SK-N-SH (cell line): Measurements from ENCODE around the gene NLGN1. TPM values are rescaled to one million over a fixed set of nuclear protein-coding genes. Genes with fewer than 3 reads are reported as not detected.

Experiments used
- CTCF ChIA-PET: fragments of 300-600, 350-600 bp; formaldehyde crosslinking; extraction: SDS; loops from one replicate; lab custom pipeline; 2021; lab: Yijun Ruan, JAX
- POLR2A ChIA-PET: fragments of 350-600 bp; sonication (Branson Sonifier 250); formaldehyde crosslinking; extraction: SDS; loops from one replicate; lab custom pipeline; 2020; ENCODE audit warnings: antibody characterized with exemption, inconsistent platforms; lab: Yijun Ruan, JAX
- DNase-seq: peaks from one replicate; pipeline ENCODE4 v3.0.0; 2012
- H2AFZ ChIP-seq: fragments of 200-600 bp; sonication (generic); 2 replicates; pipeline ENCODE4 v1.8.1; 2016; ENCODE audit warnings: antibody characterized with exemption, mild to moderate bottlenecking, low read depth
- H3F3A ChIP-seq: fragments of 200-600 bp; sonication (generic); replicated peaks from 2 replicates; pipeline ENCODE3; 2016; ENCODE audit warnings: antibody characterized with exemption, mild to moderate bottlenecking; ENCODE audit not compliant: insufficient read depth
- H3K27ac ChIP-seq, 2 experiments: fragments of 200-500 bp in 1 of 2; fragments of 200-600 bp in 1 of 2; sonication (Bioruptor generic) in 1 of 2; sonication (generic), shearing (Covaris generic) in 1 of 2; 2 replicates each; pipeline versions ENCODE4 v1.5.1 to v1.6.1; 2014 to 2016; ENCODE audit warnings: low read depth in 2 of 2, inconsistent platforms in 1 of 2, low read length in 1 of 2, mild to moderate bottlenecking in 1 of 2, mixed read lengths in 1 of 2
- H3K27me3 ChIP-seq: fragments of 200-600 bp; sonication (generic), shearing (Covaris generic); 2 replicates; pipeline ENCODE4 v1.6.1; 2016; ENCODE audit warnings: mixed run types; ENCODE audit not compliant: insufficient read depth
- H3K36me3 ChIP-seq, 2 experiments: fragments of 200-500 bp in 1 of 2; fragments of 200-600 bp in 1 of 2; sonication (Bioruptor generic) in 1 of 2; sonication (generic) in 1 of 2; replicated peaks in 1 of 2; 2 replicates each; pipeline versions ENCODE3 to v1.5.1; 2014 to 2016; ENCODE audit warnings: low read length in 1 of 2, mild to moderate bottlenecking in 1 of 2; ENCODE audit not compliant: insufficient read depth in 2 of 2, control insufficient read depth in 1 of 2
- H3K4me1 ChIP-seq, 2 experiments: fragments of 200-500 bp in 1 of 2; fragments of 200-600 bp in 1 of 2; sonication (Bioruptor generic) in 1 of 2; sonication (generic), shearing (Covaris generic) in 1 of 2; 2 replicates each; pipeline versions ENCODE4 v1.5.1 to v1.6.1; 2014 to 2016; ENCODE audit warnings: low read depth in 1 of 2, low read length in 1 of 2, mixed run types in 1 of 2; ENCODE audit not compliant: insufficient read depth in 2 of 2, control insufficient read depth in 1 of 2
- H3K4me2 ChIP-seq: fragments of 200-600 bp; sonication (generic), shearing (Covaris generic); 2 replicates; pipeline ENCODE4 v1.6.1; 2017; ENCODE audit warnings: mixed run types
- H3K4me3 ChIP-seq, 2 experiments: fragments of 200-500 bp in 1 of 2; fragments of 200-600 bp in 1 of 2; sonication (Bioruptor generic) in 1 of 2; sonication (generic), shearing (Covaris generic) in 1 of 2; 2 replicates each; pipeline versions ENCODE4 v1.5.1 to v1.8.1; 2014 to 2016; ENCODE audit warnings: low read depth in 2 of 2, inconsistent platforms in 1 of 2, low read length in 1 of 2, mild to moderate bottlenecking in 1 of 2, mixed read lengths in 1 of 2, moderate library complexity in 1 of 2
- H3K79me2 ChIP-seq: fragments of 200-600 bp; sonication (generic); 2 replicates; pipeline ENCODE4 v1.8.1; 2017; ENCODE audit warnings: mild to moderate bottlenecking; ENCODE audit not compliant: insufficient read depth
- H3K9ac ChIP-seq: fragments of 200-600 bp; sonication (generic); 2 replicates; pipeline ENCODE4 v1.6.1; 2017; ENCODE audit warnings: mixed run types
- H3K9me2 ChIP-seq: fragments of 200-600 bp; sonication (generic); 2 replicates; pipeline ENCODE4 v1.6.1; 2017; ENCODE audit warnings: mixed run types
- H3K9me3 ChIP-seq: fragments of 200-600 bp; sonication (generic); 2 replicates; pipeline ENCODE4 v1.6.1; 2017; ENCODE audit warnings: mixed run types, mild to moderate bottlenecking, moderate library complexity
- H4K20me1 ChIP-seq: fragments of 200-600 bp; sonication (generic); 2 replicates; pipeline ENCODE4 v1.6.1; 2017; ENCODE audit warnings: mild to moderate bottlenecking, mixed run types; ENCODE audit not compliant: insufficient read depth
- CHD2 ChIP-seq: fragments of 150-350 bp; IDR thresholded peaks from 2 replicates; pipeline ENCODE4 v1.6.1; 2018; ENCODE audit warnings: low read length; ENCODE audit not compliant: partially characterized antibody
- EP300 ChIP-seq, 2 experiments: IDR thresholded peaks; 2 replicates each; pipeline versions ENCODE4 v1.4.0 to v1.6.1; 2012; ENCODE audit warnings: borderline replicate concordance in 1 of 2, low read depth in 1 of 2, low read length in 1 of 2
- EZH2phosphoT487 ChIP-seq: fragments of 200-600 bp; sonication (generic); IDR thresholded peaks from 2 replicates; pipeline ENCODE4 v1.6.1; 2017; ENCODE audit warnings: low read depth, mixed run types, mild to moderate bottlenecking, antibody characterized with exemption, moderate library complexity, borderline replicate concordance
- FOXM1 ChIP-seq: IDR thresholded peaks from 2 replicates; pipeline ENCODE4 v1.4.0; 2012; ENCODE audit warnings: low read depth, mild to moderate bottlenecking
- GABPA ChIP-seq: IDR thresholded peaks from 2 replicates; pipeline ENCODE4 v1.4.0; 2012; ENCODE audit warnings: low read depth, mild to moderate bottlenecking
- JUND ChIP-seq: IDR thresholded peaks from 2 replicates; pipeline ENCODE4 v1.4.0; 2012
- MXI1 ChIP-seq: IDR thresholded peaks from 2 replicates; pipeline ENCODE4 v1.6.1; 2012; ENCODE audit warnings: mild to moderate bottlenecking, low read depth, low read length, improper control_type of control experiment
- NFIC ChIP-seq: IDR thresholded peaks from 2 replicates; pipeline ENCODE4 v1.4.0; 2012; ENCODE audit warnings: borderline replicate concordance
- NRF1 ChIP-seq: IDR thresholded peaks from 2 replicates; pipeline ENCODE4 v1.6.1; 2012; ENCODE audit warnings: low read depth, mild to moderate bottlenecking, low read length
- POLR2AphosphoS5 ChIP-seq: IDR thresholded peaks from 2 replicates; pipeline ENCODE4 v1.6.1; 2012; ENCODE audit warnings: low read depth, low read length
- RAD21 ChIP-seq: IDR thresholded peaks from 2 replicates; pipeline ENCODE4 v1.6.1; 2012; ENCODE audit warnings: mild to moderate bottlenecking, low read length
- RFX5 ChIP-seq: IDR thresholded peaks from 2 replicates; pipeline ENCODE4 v1.6.1; 2012; ENCODE audit warnings: mild to moderate bottlenecking, improper control_type of control experiment, low read length
- SMC3 ChIP-seq: IDR thresholded peaks from 2 replicates; pipeline ENCODE4 v1.6.1; 2012; ENCODE audit warnings: low read depth, low read length, improper control_type of control experiment
- USF2 ChIP-seq: fragments of 150-350 bp; IDR thresholded peaks from 2 replicates; pipeline ENCODE4 v1.6.1; 2017; ENCODE audit warnings: antibody characterized with exemption, low read length, low read depth, borderline replicate concordance
- YY1 ChIP-seq: IDR thresholded peaks from 2 replicates; pipeline ENCODE4 v1.4.0; 2012; ENCODE audit warnings: low read depth, mild to moderate bottlenecking
- ZBTB33 ChIP-seq: IDR thresholded peaks from 2 replicates; pipeline ENCODE4 v1.4.0; 2012; ENCODE audit warnings: low read depth, borderline replicate concordance
- WGBS: methylation state at CpG from one replicate; pipeline ENCODE4 v1.1.6; 2017; ENCODE audit warnings: low lambda C conversion rate; 5-methylcytosine and 5-hydroxymethylcytosine counted together
- polyA plus RNA-seq, 3 experiments: library from polyadenylated mRNA; depleted of rRNA; stranded (reverse); fragments of >200 nt; gene quantifications; 2 replicates each; pipeline ENCODE4 v1.2.3, GENCODE V29; 2012
- TF ChIP-seq, protein P1 (sequence below): IDR thresholded peaks from 2 replicates; pipeline ENCODE4 v1.4.0; 2012; ENCODE audit warnings: low read depth
- TF ChIP-seq, protein P2 (sequence below): IDR thresholded peaks from 2 replicates; pipeline ENCODE4 v1.4.0; 2012; ENCODE audit warnings: low read depth, borderline replicate concordance
- TF ChIP-seq, protein P3 (sequence below): IDR thresholded peaks from 2 replicates; pipeline ENCODE4 v1.6.1; 2012; ENCODE audit warnings: mild to moderate bottlenecking, low read depth, low read length, moderate library complexity

Gene NLGN1
- polyA plus RNA-seq, 1 of the 3 experiments (the other 2 are of a cell fraction): 1.5 TPM

GRCh38 chr3:174204765-174205164, 807.2 kb downstream of the NLGN1 start:
- CTCF ChIA-PET: no interaction called here
- Histone ChIP-seq H3K9ac (no peak overlapping the region), H3K27me3 (no peaks in the 10 kb centered on the region), H4K20me1 (no peaks in the 10 kb centered on the region), H3K9me3 (no peaks in the 10 kb centered on the region), H3F3A (no peaks in the 10 kb centered on the region), H3K36me3 (peaks cover 0 to 3% of the 10 kb centered on the region in 2 experiments), H3K79me2 (no peaks in the 10 kb centered on the region), H3K9me2 (no peaks in the 10 kb centered on the region), H2AFZ (no peak overlapping the region), H3K4me3 (no peak overlapping the region), H3K4me1 (peaks cover 0 to 7% of the 10 kb centered on the region in 2 experiments; a peak in 1 of 4 replicates), H3K27ac (no peak overlapping the region), H3K4me2 (no peak overlapping the region)
- TF ChIP-seq CHD2 (no peak), NRF1 (no peak), POLR2AphosphoS5 (no peak), RAD21 (no peak), EZH2phosphoT487 (no peak), EP300 (IDR thresholded peaks at IDR 0.05; ENCODE audit: borderline replicate concordance in 1 of 2, low read depth in 1 of 2, low read length in 1 of 2) (no peak), NFIC (no peak), FOXM1 (no peak)
- TF ChIP-seq, protein P1, sequence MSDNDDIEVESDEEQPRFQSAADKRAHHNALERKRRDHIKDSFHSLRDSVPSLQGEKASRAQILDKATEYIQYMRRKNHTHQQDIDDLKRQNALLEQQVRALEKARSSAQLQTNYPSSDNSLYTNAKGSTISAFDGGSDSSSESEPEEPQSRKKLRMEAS: no peak
- TF ChIP-seq, protein P2, sequence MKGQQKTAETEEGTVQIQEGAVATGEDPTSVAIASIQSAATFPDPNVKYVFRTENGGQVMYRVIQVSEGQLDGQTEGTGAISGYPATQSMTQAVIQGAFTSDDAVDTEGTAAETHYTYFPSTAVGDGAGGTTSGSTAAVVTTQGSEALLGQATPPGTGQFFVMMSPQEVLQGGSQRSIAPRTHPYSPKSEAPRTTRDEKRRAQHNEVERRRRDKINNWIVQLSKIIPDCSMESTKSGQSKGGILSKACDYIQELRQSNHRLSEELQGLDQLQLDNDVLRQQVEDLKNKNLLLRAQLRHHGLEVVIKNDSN: no peak
- 87% methylated on average over 1 of the region's 1 CpG for WGBS
- POLR2A ChIA-PET: no interaction called here
- DNase-seq: no peak

DNA sequence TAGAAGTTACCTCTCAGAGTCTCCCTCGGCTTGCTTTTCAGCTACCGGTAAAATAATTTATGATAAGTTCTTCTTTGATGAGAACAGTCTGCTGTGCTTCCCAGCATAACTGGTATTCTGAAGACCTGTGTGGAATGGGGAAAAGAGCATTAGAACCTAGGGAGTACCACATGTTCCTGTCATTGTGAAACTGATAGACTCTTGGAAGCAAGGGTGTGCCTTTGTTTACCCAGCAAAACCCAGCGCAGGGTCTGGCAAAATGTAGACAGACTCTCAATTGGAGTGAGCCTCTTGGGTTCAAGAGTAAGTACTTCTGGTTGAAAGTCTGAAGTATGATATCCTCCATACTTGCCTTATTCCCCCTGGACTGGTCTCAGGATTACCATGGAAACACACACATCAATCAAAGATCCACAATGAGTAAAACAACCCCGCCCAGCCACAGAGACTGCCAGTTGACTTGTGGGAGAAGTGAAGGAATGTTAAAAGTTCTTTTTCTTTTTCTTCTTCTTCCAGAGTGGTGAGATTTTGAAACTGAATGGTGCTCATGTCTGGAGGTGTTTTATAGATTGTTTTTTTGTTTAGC, 809.2 kb downstream of the NLGN1 start:
- no peaks in the 10 kb centered on the region for H3K9me2 ChIP-seq
- ChIA-PET CTCF (no interaction called here), POLR2A (no interaction called here)
- H3K36me3 ChIP-seq: peaks cover 0 to 3% of the 10 kb centered on the region in 2 experiments
- no peak overlapping the region for H3K4me3 ChIP-seq
- H3K4me1 ChIP-seq: peaks cover 0 to 7% of the 10 kb centered on the region in 2 experiments; a peak in 1 of 4 replicates
- H3K79me2 ChIP-seq: no peaks in the 10 kb centered on the region
- no peaks in the 10 kb centered on the region for H3K9me3 ChIP-seq
- H3K9ac ChIP-seq: no peak overlapping the region
- no peak overlapping the region for H3K27ac ChIP-seq
- DNase-seq: no peak
- no peak overlapping the region for H2AFZ ChIP-seq
- H3F3A ChIP-seq: no peaks in the 10 kb centered on the region
- H3K4me2 ChIP-seq: no peak overlapping the region
- H3K27me3 ChIP-seq: no peaks in the 10 kb centered on the region
- H4K20me1 ChIP-seq: no peaks in the 10 kb centered on the region
- 87% methylated on average over 4 of the region's 4 CpGs for WGBS
- TF ChIP-seq RAD21 (no peak), POLR2AphosphoS5 (no peak), ZBTB33 (no peak), NFIC (no peak), JUND (no peak), USF2 (no peak), RFX5 (no peak), MXI1 (no peak), GABPA (no peak), YY1 (no peak), SMC3 (no peak)
- TF ChIP-seq, protein P3, sequence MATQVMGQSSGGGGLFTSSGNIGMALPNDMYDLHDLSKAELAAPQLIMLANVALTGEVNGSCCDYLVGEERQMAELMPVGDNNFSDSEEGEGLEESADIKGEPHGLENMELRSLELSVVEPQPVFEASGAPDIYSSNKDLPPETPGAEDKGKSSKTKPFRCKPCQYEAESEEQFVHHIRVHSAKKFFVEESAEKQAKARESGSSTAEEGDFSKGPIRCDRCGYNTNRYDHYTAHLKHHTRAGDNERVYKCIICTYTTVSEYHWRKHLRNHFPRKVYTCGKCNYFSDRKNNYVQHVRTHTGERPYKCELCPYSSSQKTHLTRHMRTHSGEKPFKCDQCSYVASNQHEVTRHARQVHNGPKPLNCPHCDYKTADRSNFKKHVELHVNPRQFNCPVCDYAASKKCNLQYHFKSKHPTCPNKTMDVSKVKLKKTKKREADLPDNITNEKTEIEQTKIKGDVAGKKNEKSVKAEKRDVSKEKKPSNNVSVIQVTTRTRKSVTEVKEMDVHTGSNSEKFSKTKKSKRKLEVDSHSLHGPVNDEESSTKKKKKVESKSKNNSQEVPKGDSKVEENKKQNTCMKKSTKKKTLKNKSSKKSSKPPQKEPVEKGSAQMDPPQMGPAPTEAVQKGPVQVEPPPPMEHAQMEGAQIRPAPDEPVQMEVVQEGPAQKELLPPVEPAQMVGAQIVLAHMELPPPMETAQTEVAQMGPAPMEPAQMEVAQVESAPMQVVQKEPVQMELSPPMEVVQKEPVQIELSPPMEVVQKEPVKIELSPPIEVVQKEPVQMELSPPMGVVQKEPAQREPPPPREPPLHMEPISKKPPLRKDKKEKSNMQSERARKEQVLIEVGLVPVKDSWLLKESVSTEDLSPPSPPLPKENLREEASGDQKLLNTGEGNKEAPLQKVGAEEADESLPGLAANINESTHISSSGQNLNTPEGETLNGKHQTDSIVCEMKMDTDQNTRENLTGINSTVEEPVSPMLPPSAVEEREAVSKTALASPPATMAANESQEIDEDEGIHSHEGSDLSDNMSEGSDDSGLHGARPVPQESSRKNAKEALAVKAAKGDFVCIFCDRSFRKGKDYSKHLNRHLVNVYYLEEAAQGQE: no peak
